Fibroblast of skin of right quadriceps (primary cell): Measurements from ENCODE around the gene ANKS4B.

Experiments used
- DNase-seq: peaks from one replicate; pipeline ENCODE4 v3.0.0-alpha.2; 2013

The ANKS4B gene

DNA sequence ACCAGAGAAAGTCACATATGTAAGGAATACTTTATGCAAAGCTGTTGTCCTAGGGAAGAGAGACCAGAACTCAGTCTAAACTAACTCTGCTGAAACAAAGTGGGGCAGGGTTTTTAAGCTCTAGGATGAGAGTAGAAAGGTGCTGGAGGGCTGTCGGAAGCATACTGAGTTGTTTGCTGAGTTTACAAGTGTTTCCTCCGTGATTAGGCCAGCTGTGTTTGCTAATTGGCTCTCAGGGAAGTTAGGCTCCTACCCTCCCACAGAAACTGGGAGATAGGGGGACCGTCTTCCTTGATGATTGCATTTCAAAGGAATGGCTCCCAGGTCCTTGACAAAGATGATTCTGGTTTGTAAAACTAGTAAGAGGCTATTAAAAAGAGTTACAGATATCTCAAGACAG is 69.0 kb downstream of the ANKS4B start:
- peak; percentile 1 for DNase-seq

DNA sequence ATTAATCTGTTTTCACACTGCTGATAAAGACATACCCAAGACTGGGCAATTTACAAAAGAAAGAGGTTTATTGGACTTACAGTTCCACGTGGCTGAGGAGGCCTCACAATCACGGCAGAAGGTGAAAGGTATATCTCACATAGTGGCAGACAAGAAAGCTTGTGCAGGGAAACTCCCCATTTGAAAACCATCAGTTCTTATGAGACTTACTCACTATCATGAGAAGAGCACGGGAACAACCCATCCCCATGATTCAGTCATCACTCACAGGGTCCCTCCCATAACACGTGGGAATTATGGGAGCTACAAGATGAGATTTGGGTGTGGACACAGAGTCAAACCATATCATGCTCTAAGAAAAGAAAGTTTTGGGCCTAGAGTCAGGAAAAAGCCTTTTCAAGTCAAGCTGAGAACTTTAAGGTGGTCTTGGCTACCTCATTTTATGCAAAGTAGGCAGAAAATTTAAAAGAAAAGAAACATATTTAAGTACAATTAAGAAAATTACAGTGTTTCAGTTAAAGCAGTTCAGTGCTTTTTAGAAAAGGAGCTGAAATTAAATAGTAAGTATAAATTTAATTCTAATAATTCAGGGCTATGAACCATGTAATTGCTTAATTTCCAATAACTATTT is 69.5 kb downstream of the ANKS4B start:
- DNase-seq, result peak; percentile 69
